Upper lobe of left lung (tissue), 6 donors: Measurements from ENCODE around the gene TPTE2. TPM values are rescaled to one million over a fixed set of nuclear protein-coding genes. Genes with fewer than 3 reads are reported as not detected.
A peak's percentile ranks its signal among the peaks of the same experiment; 100 is the strongest.

ENCODE experiments used
- ATAC-seq, 2 donors: fragments of 200-7000 bp; cut with Tn5 transposase; one replicate each; pipeline ENCODE4 v1.9.1; 2022; ENCODE audit warnings: mild to moderate bottlenecking in 2 of 2, moderate library complexity in 2 of 2; ENCODE audit not compliant: low FRiP score in 2 of 2
- DNase-seq, 2 donors: peaks; one replicate each; pipeline ENCODE4 v3.0.0-alpha.2; 2019 to 2020
- H3K27ac ChIP-seq, 4 donors: fragments of 200-600 bp; sonication (generic); one replicate each; pipeline ENCODE4 v1.5.1; 2016 to 2019
- H3K27me3 ChIP-seq, 4 donors: fragments of 200-600 bp; sonication (generic); one replicate each; pipeline ENCODE4 v1.5.1; 2017 to 2019
- H3K36me3 ChIP-seq, 4 donors: fragments of 200-600 bp; sonication (generic); one replicate each; pipeline ENCODE4 v1.5.1; 2016 to 2019
- H3K4me1 ChIP-seq, 4 donors: fragments of 200-600 bp; sonication (generic); one replicate each; pipeline ENCODE4 v1.5.1; 2018 to 2019
- H3K4me3 ChIP-seq, 4 donors: fragments of 200-600 bp; sonication (generic); one replicate each; pipeline ENCODE4 v1.5.1; 2017 to 2019; ENCODE audit warnings: mild to moderate bottlenecking in 2 of 4, moderate library complexity in 1 of 4
- H3K9me3 ChIP-seq, 4 donors: fragments of 200-600 bp; sonication (generic); one replicate each; pipeline ENCODE4 v1.5.1; 2018 to 2019
- EP300 ChIP-seq, 4 donors: sonication (generic); formaldehyde crosslinking; IDR thresholded peaks; one replicate each; pipeline ENCODE4 v1.5.1; 2017; ENCODE audit warnings: antibody characterized with exemption in 4 of 4, control low read depth in 2 of 4
- POLR2A ChIP-seq, 4 donors: fragments of 450-650 bp; IDR thresholded peaks; one replicate each; pipeline ENCODE4 v1.5.1; 2016 to 2017; ENCODE audit warnings: antibody characterized with exemption in 4 of 4, mild to moderate bottlenecking in 2 of 4
- POLR2AphosphoS5 ChIP-seq, 2 donors: sonication (generic); formaldehyde crosslinking; IDR thresholded peaks; one replicate each; pipeline ENCODE4 v1.5.1; 2017; ENCODE audit warnings: antibody characterized with exemption in 2 of 2
- WGBS, 2 donors: methylation state at CpG; one replicate each; pipeline ENCODE4 v1.1.5; 2017 to 2018; 5-methylcytosine and 5-hydroxymethylcytosine counted together
- total RNA-seq, 6 donors: library from RNA; depleted of rRNA in 4 of 6; stranded (reverse); fragments of >200 nt in 4 of 6; gene quantifications; one replicate each; pipeline versions ENCODE4 v1.1.0 to v1.2.1, GENCODE V29; 2016 to 2021
- TF ChIP-seq, protein P1 (sequence below), 6 experiments: fragments of 450-650 bp in 4 of 6; fragments of 200-600 bp in 2 of 6; sonication (generic) in 2 of 6; IDR thresholded peaks; one replicate each; pipeline ENCODE4 v1.5.1; 2016 to 2019; ENCODE audit warnings: antibody characterized with exemption in 6 of 6
- donor health status: DM: no; HTN: no; CAD: no; lungs with moderate emphysema.
- donor health status: DM: no; HTN: yes; CAD: no; lungs with severe emphysema.

TPTE2 gene
- total RNA-seq, 6 donors from 2014 or later = not detected

DNA sequence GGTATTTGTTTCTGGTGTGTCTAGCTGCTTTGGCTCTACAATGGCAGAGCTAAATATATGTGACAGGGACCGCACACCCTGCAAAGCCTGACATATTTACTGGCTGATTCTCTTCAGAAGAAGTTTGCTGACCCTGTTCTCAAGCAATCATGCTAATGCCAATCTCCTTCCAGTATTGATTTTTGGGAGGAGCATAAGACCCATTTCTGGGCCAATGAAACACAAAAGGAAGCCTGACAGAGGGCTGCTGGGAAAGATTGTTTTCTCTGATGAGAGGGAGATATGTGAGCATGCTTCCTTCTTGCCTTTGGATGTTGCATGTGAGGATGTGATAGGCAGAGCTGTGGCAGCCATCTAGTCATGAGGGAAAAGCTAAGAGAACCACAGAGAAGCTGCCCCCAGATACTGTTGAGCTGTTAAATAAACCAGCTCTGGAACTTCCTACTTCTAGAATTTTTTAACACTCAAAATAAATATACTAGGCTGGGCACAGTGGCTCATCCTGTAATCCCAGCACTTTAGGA is 31.4 kb upstream of the TPTE2 start:
- no peak for TF ChIP-seq EP300 (IDR thresholded peaks at IDR 0.05)
- no peak for TF ChIP-seq POLR2AphosphoS5 (IDR thresholded peaks at IDR 0.05)
- TF ChIP-seq POLR2A (IDR thresholded peaks at IDR 0.05) = no peak
- TF ChIP-seq, protein P1, sequence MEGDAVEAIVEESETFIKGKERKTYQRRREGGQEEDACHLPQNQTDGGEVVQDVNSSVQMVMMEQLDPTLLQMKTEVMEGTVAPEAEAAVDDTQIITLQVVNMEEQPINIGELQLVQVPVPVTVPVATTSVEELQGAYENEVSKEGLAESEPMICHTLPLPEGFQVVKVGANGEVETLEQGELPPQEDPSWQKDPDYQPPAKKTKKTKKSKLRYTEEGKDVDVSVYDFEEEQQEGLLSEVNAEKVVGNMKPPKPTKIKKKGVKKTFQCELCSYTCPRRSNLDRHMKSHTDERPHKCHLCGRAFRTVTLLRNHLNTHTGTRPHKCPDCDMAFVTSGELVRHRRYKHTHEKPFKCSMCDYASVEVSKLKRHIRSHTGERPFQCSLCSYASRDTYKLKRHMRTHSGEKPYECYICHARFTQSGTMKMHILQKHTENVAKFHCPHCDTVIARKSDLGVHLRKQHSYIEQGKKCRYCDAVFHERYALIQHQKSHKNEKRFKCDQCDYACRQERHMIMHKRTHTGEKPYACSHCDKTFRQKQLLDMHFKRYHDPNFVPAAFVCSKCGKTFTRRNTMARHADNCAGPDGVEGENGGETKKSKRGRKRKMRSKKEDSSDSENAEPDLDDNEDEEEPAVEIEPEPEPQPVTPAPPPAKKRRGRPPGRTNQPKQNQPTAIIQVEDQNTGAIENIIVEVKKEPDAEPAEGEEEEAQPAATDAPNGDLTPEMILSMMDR (IDR thresholded peaks at IDR 0.05) = no peak

DNA sequence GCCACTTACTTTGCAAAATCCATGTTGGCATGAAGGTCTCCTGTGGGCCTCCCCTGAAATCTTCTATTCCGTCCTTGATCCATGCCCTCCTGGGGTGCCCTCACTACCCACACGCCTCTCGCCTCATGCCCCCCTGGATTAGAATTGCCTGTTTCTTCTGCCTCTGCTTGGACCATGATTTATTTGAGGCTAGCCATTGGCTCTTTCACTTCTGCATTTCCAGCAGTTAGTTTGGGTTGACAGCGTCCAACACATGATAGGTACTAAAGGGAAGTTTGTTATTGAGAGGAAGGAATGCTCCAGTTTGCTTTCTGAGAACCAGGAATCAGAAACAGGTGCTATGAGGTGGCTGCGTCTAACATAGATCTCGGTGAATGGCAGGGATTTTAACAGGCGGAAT is 30.5 kb upstream of the TPTE2 start:
- DNase-seq (no peak), ATAC-seq (peak in 1 of 2 donors; percentile 11)
- WGBS, 2 donors = 66 to 84% methylated on average over 7 of the region's 7 CpGs
- H3K4me1 ChIP-seq = peaks cover 0 to 6% (median 2%) of the 10 kb centered on the region in 4 donors
- H3K9me3 ChIP-seq = no peaks in the 10 kb centered on the region
- no peaks in the 10 kb centered on the region for H3K36me3 ChIP-seq
- H3K27me3 ChIP-seq = no peaks in the 10 kb centered on the region
- H3K4me3 ChIP-seq = no peak overlapping the region
- TF ChIP-seq EP300 (IDR thresholded peaks at IDR 0.05) (no peak), POLR2A (IDR thresholded peaks at IDR 0.05) (no peak), POLR2AphosphoS5 (IDR thresholded peaks at IDR 0.05) (no peak)
- TF ChIP-seq, protein P1 (IDR thresholded peaks at IDR 0.05) = no peak
- no peak overlapping the region for H3K27ac ChIP-seq

More for the DNA sequence above, 31.4 kb upstream of the TPTE2 start:
- Histone ChIP-seq H3K27ac (no peak overlapping the region), H3K36me3 (no peaks in the 10 kb centered on the region), H3K9me3 (no peaks in the 10 kb centered on the region), H3K4me1 (no peaks in the 10 kb centered on the region), H3K27me3 (no peaks in the 10 kb centered on the region), H3K4me3 (no peak overlapping the region)
- 95 to 100% methylated on average over 1 of the region's 1 CpG for WGBS, 2 donors
- ATAC-seq (no peak), DNase-seq (no peak)

DNA sequence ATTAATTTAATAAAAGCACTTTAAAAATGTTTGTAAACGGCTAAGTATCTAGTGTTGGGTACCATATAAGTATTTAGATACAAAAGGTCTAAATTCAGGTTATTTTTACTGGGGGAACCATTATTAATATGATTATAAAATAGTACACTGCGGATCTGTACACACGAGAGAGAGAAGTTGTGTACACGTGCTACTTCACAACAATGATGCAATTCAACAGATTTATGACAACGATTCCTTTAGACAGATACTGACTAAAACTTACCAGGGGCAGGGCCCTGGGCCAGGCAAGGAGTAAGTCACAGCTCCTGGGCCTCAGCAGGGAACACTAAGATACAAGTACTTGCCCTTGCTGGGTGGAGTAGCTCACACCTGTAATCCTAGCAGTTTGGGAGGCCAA is 29.1 kb upstream of the TPTE2 start:
- Histone ChIP-seq H3K9me3 (no peaks in the 10 kb centered on the region), H3K4me3 (no peak overlapping the region), H3K27me3 (no peaks in the 10 kb centered on the region), H3K27ac (no peak overlapping the region), H3K36me3 (no peaks in the 10 kb centered on the region), H3K4me1 (peaks cover 0 to 7% (median 4%) of the 10 kb centered on the region in 4 donors)
- TF ChIP-seq POLR2A (IDR thresholded peaks at IDR 0.05) (no peak), POLR2AphosphoS5 (IDR thresholded peaks at IDR 0.05) (no peak), EP300 (IDR thresholded peaks at IDR 0.05) (no peak)
- TF ChIP-seq, protein P1 (IDR thresholded peaks at IDR 0.05) = no peak
- ATAC-seq (no peak), DNase-seq (no peak)
- WGBS, 2 donors = 80% methylated on average over 5 of the region's 5 CpGs

DNA sequence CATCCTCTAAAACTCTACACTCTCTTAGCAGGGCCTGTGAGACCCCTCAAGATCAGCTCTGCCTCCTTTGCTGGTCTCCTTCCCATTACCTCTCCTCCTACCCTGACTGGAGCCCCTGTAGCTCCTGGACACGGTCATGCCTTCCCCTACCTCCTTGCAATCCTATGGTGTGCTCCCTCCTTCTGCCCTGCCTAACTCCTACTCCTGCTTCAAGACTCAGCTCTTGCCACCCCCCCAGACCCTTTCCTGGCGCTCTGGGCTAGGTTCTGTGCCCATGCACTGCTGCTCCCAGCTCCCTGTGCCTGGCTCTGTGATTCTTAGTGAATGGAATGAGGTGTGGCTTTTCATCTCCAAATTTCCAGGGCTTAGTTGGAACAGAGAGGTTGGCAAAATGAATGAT is 28.0 kb upstream of the TPTE2 start:
- 69 to 78% methylated on average over 2 of the region's 2 CpGs for WGBS, 2 donors
- Histone ChIP-seq H3K36me3 (no peaks in the 10 kb centered on the region), H3K9me3 (no peaks in the 10 kb centered on the region), H3K27me3 (no peaks in the 10 kb centered on the region), H3K27ac (no peak overlapping the region), H3K4me3 (no peak overlapping the region), H3K4me1 (peaks cover 0 to 7% (median 4%) of the 10 kb centered on the region in 4 donors)
- ATAC-seq (no peak), DNase-seq (no peak)
- TF ChIP-seq, protein P1 (IDR thresholded peaks at IDR 0.05) = no peak
- TF ChIP-seq EP300 (IDR thresholded peaks at IDR 0.05) = no peak
- no peak for TF ChIP-seq POLR2A (IDR thresholded peaks at IDR 0.05)
- no peak for TF ChIP-seq POLR2AphosphoS5 (IDR thresholded peaks at IDR 0.05)

DNA sequence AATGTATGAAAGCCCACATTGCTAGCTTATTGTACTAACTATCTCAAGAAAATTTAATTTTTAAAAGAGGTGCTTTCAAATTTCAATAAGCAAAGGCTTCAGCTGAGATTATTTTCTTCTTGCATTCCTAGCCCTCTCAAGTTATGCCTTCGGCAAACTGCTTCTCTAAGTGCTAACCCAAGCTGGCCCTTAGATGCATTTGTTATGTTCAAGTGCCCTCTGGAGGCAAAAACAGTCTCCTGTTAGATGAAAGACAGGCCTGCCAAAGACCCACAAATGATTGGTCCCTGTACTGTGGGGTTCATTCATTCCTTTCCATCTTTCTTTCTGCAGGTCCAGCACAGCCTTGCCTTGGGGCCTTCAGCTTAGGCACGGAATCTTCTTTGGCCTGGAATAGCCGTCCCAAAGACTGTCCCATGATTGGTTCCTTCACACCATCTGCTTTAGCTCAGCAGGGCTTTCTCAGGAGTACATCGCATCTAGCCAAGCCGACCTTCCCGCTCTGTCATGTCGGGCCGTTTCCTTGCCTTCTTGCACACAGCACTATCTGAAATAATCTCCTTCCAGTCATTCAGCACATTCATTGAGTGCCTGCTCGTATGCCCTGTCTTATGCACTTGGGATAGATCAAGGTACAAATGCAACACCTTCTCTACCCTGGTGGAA is 26.4 kb upstream of the TPTE2 start:
- WGBS, 2 donors = 73% methylated on average over 9 of the region's 9 CpGs
- DNase-seq (no peak), ATAC-seq (peak in 1 of 2 donors; percentile 47)
- no peaks in the 10 kb centered on the region for H3K9me3 ChIP-seq
- TF ChIP-seq POLR2A (IDR thresholded peaks at IDR 0.05) = no peak
- TF ChIP-seq, protein P1 (IDR thresholded peaks at IDR 0.05) = peak in 3 of 6 experiments; percentile 5 to 37 (median 9)
- TF ChIP-seq EP300 (IDR thresholded peaks at IDR 0.05) = no peak
- no peak overlapping the region for H3K27ac ChIP-seq
- no peak overlapping the region for H3K4me3 ChIP-seq
- peaks cover 0 to 7% (median 4%) of the 10 kb centered on the region in 4 donors for H3K4me1 ChIP-seq
- H3K36me3 ChIP-seq = no peaks in the 10 kb centered on the region
- no peaks in the 10 kb centered on the region for H3K27me3 ChIP-seq
